HCT116 (cell line): Measurements from ENCODE around the gene SLC24A1. TPM values are rescaled to one million over a fixed set of nuclear protein-coding genes. Genes with fewer than 3 reads are reported as not detected.

Experiments used
- ATAC-seq: fragments of 200-7000 bp; cut with Tn5 transposase; 2 replicates; pipeline ENCODE4 v1.9.1; 2020; ENCODE audit warnings: mild to moderate bottlenecking, moderate library complexity
- BruUV-seq: library from RNA; stranded (reverse); fragments of 400-500 nt; replicated peaks from 2 replicates; lab custom pipeline; 2021; lab: Mats Ljungman, UMichigan
- CTCF ChIA-PET: fragments of 300-600 bp; sonication (Branson Sonifier 250); formaldehyde crosslinking; loops from one replicate; lab custom pipeline; 2021; ENCODE audit warnings: antibody characterized with exemption; lab: Charles Lee
- POLR2A ChIA-PET: fragments of 300-600, 350-600 bp; sonication (Branson Sonifier 250); formaldehyde crosslinking; loops from one replicate; lab custom pipeline; 2021; ENCODE audit warnings: antibody characterized with exemption; lab: Charles Lee
- RAD21 ChIA-PET, 2 experiments: fragments of 300-600 bp; sonication (Branson Sonifier 250); formaldehyde crosslinking; loops; one replicate each; lab custom pipeline; 2023; ENCODE audit warnings: low total read pairs in 2 of 2; ENCODE audit not compliant: uncharacterized antibody in 2 of 2, unreplicated experiment in 2 of 2, low non-redundant PET in 1 of 2; lab: Charles Lee
- DNase-seq: peaks from one replicate; pipeline ENCODE4 v3.0.0-alpha.2; 2010; ENCODE audit warnings: low read depth, low spot score
- H2AFZ ChIP-seq: fragments of 200-600 bp; shearing (Covaris generic), sonication (generic); 2 replicates; pipeline ENCODE4 v1.6.1; 2017; ENCODE audit warnings: low read depth, mixed run types, mixed read lengths, antibody characterized with exemption, low read length; ENCODE audit not compliant: poor library complexity, severe bottlenecking
- H3K27ac ChIP-seq: 2 replicates; pipeline ENCODE4 v1.5.1; 2012; ENCODE audit warnings: low read depth, low read length
- H3K27me3 ChIP-seq: fragments of 200-600 bp; sonication (generic); 2 replicates; pipeline ENCODE4 v1.6.1; 2016; ENCODE audit warnings: mixed run types, low read length, mixed read lengths; ENCODE audit not compliant: insufficient read depth
- H3K36me3 ChIP-seq, 2 experiments: fragments of 200-500 bp in 1 of 2; fragments of 200-600 bp in 1 of 2; sonication (Bioruptor generic) in 1 of 2; sonication (generic) in 1 of 2; 2 replicates each; pipeline versions ENCODE4 v1.5.1 to v1.6.1; 2014 to 2016; ENCODE audit warnings: low read length in 2 of 2, inconsistent platforms in 1 of 2, mixed read lengths in 1 of 2, mixed run types in 1 of 2; ENCODE audit not compliant: insufficient read depth in 2 of 2, control insufficient read depth in 1 of 2
- H3K4me1 ChIP-seq, 2 experiments: fragments of 200-600 bp in 1 of 2; sonication (generic) in 1 of 2; 2 replicates each; pipeline versions ENCODE4 v1.5.1 to v1.6.1; 2012 to 2017; ENCODE audit warnings: low read length in 2 of 2, inconsistent platforms in 1 of 2, mild to moderate bottlenecking in 1 of 2, mixed read lengths in 1 of 2, mixed run types in 1 of 2, moderate library complexity in 1 of 2; ENCODE audit not compliant: insufficient read depth in 2 of 2, control insufficient read depth in 1 of 2
- H3K4me2 ChIP-seq: fragments of 200-600 bp; sonication (generic); 2 replicates; pipeline ENCODE4 v1.6.1; 2017; ENCODE audit warnings: mixed run types, low read length, mixed read lengths
- H3K4me3 ChIP-seq, 2 experiments: fragments of 200-600 bp in 1 of 2; sonication (generic) in 1 of 2; replicated peaks in 1 of 2; 2 replicates each; pipeline ENCODE4 v1.5.1; 2011 to 2016; ENCODE audit warnings: low read length in 2 of 2, control low read depth in 1 of 2, low read depth in 1 of 2, mild to moderate bottlenecking in 1 of 2, mixed read lengths in 1 of 2, mixed run types in 1 of 2
- H3K79me2 ChIP-seq: fragments of 200-600 bp; sonication (generic); 2 replicates; pipeline ENCODE4 v1.6.1; 2017; ENCODE audit warnings: mild to moderate bottlenecking, mixed run types, low read length, moderate library complexity, mixed read lengths; ENCODE audit not compliant: insufficient read depth
- H3K9ac ChIP-seq: fragments of 200-600 bp; sonication (generic); 2 replicates; pipeline ENCODE4 v1.6.1; 2016; ENCODE audit warnings: low read length, mixed read lengths
- H3K9me2 ChIP-seq: fragments of 200-600 bp; sonication (generic), shearing (Covaris generic); 2 replicates; pipeline ENCODE4 v1.6.1; 2017; ENCODE audit warnings: mixed run types, mild to moderate bottlenecking, moderate library complexity; ENCODE audit not compliant: insufficient read depth
- H3K9me3 ChIP-seq, 2 experiments: fragments of 200-500 bp in 1 of 2; fragments of 200-600 bp in 1 of 2; sonication (Bioruptor generic) in 1 of 2; sonication (generic) in 1 of 2; 2 replicates each; pipeline ENCODE4 v1.6.1; 2014 to 2017; ENCODE audit warnings: low read length in 2 of 2, mixed read lengths in 2 of 2, inconsistent platforms in 1 of 2, low read depth in 1 of 2, mild to moderate bottlenecking in 1 of 2, mixed run types in 1 of 2, moderate library complexity in 1 of 2; ENCODE audit not compliant: control insufficient read depth in 1 of 2, insufficient read depth in 1 of 2
- H4K20me1 ChIP-seq: fragments of 200-600 bp; sonication (generic), shearing (Covaris generic); 2 replicates; pipeline ENCODE4 v1.6.1; 2017; ENCODE audit warnings: mixed run types, mild to moderate bottlenecking, moderate library complexity; ENCODE audit not compliant: insufficient read depth
- CBX3 ChIP-seq: IDR thresholded peaks from 2 replicates; pipeline ENCODE4 v1.6.1; 2012; ENCODE audit warnings: low read depth
- CEBPB ChIP-seq: IDR thresholded peaks from 2 replicates; pipeline ENCODE4 v1.6.1; 2012; ENCODE audit warnings: low read depth
- EGR1 ChIP-seq: IDR thresholded peaks from 2 replicates; pipeline ENCODE4 v1.6.1; 2012; ENCODE audit warnings: low read depth
- ELF1 ChIP-seq: IDR thresholded peaks from 2 replicates; pipeline ENCODE4 v1.6.1; 2012; ENCODE audit warnings: low read depth, borderline replicate concordance
- EZH2 ChIP-seq: fragments of 200-600 bp; sonication (generic); IDR thresholded peaks from 2 replicates; pipeline ENCODE4 v1.6.1; 2017; ENCODE audit warnings: antibody characterized with exemption, mixed run types
- EZH2phosphoT487 ChIP-seq: fragments of 200-600 bp; IDR thresholded peaks from 2 replicates; pipeline ENCODE4 v1.6.1; 2018; ENCODE audit warnings: antibody characterized with exemption, borderline replicate concordance
- POLR2A ChIP-seq: IDR thresholded peaks from 2 replicates; pipeline ENCODE4 v1.7.0; 2011; ENCODE audit warnings: borderline replicate concordance; ENCODE audit not compliant: insufficient read depth, insufficient read length; ENCODE audit errors: extremely low read depth
- RAD21 ChIP-seq: IDR thresholded peaks from 2 replicates; pipeline ENCODE4 v1.6.1; 2012; ENCODE audit warnings: low read depth, mild to moderate bottlenecking
- SP1 ChIP-seq: IDR thresholded peaks from 2 replicates; pipeline ENCODE4 v1.6.1; 2012; ENCODE audit warnings: low read depth
- TCF7L2 ChIP-seq: IDR thresholded peaks from 2 replicates; pipeline ENCODE4 v1.7.0; 2011; ENCODE audit warnings: borderline replicate concordance, inconsistent platforms; ENCODE audit not compliant: insufficient read depth, insufficient read length; ENCODE audit errors: extremely low read depth
- ZFX ChIP-seq: fragments of 450-650 bp; IDR thresholded peaks from 2 replicates; pipeline ENCODE4 v1.6.1; 2017
- ZNF274 ChIP-seq: fragments of 200-500 bp; sonication (Bioruptor generic); IDR thresholded peaks from 2 replicates; pipeline ENCODE4 v1.6.1; 2014; ENCODE audit warnings: mild to moderate bottlenecking, low read depth, low read length, inconsistent platforms
- intact Hi-C: fragments of 100-400 bp; cut with micrococcal nuclease; formaldehyde crosslinking; loops from 2 replicates; pipeline ENCODE4 v1.10.0; 2022
- total RNA-seq: library from RNA; stranded (reverse); gene quantifications from one replicate; pipeline ENCODE4 v1.2.1, GENCODE V29; 2021; ENCODE audit not compliant: unreplicated experiment
- TF ChIP-seq, protein P1 (sequence below): IDR thresholded peaks from 2 replicates; pipeline ENCODE4 v1.6.1; 2011; ENCODE audit warnings: mild to moderate bottlenecking, low read length, moderate library complexity; ENCODE audit not compliant: insufficient replicate concordance; ENCODE audit errors: extremely low read depth
- TF ChIP-seq, protein P2 (sequence below): IDR thresholded peaks from 2 replicates; pipeline ENCODE4 v1.6.1; 2012; ENCODE audit warnings: low read depth
- TF ChIP-seq, protein P3 (sequence below): IDR thresholded peaks from 2 replicates; pipeline ENCODE4 v1.6.1; 2012
- TF ChIP-seq, protein P4 (sequence below), 3 experiments: fragments of 200-600 bp in 1 of 3; sonication (generic) in 1 of 3; IDR thresholded peaks in 2 of 3; conservative IDR thresholded peaks in 1 of 3; 2 replicates each; pipeline ENCODE4 v1.5.1; 2012 to 2017; ENCODE audit warnings: low read depth in 2 of 3, low read length in 2 of 3, antibody characterized with exemption in 1 of 3, borderline replicate concordance in 1 of 3, control low read depth in 1 of 3, mild to moderate bottlenecking in 1 of 3, mixed read lengths in 1 of 3, mixed run types in 1 of 3, moderate library complexity in 1 of 3; ENCODE audit not compliant: insufficient read depth in 1 of 3
- TF ChIP-seq, protein P5 (sequence below): IDR thresholded peaks from 2 replicates; pipeline ENCODE4 v1.6.1; 2012

Gene SLC24A1
- total RNA-seq, 1 experiment from 2014 or later: 15.9 TPM

DNA sequence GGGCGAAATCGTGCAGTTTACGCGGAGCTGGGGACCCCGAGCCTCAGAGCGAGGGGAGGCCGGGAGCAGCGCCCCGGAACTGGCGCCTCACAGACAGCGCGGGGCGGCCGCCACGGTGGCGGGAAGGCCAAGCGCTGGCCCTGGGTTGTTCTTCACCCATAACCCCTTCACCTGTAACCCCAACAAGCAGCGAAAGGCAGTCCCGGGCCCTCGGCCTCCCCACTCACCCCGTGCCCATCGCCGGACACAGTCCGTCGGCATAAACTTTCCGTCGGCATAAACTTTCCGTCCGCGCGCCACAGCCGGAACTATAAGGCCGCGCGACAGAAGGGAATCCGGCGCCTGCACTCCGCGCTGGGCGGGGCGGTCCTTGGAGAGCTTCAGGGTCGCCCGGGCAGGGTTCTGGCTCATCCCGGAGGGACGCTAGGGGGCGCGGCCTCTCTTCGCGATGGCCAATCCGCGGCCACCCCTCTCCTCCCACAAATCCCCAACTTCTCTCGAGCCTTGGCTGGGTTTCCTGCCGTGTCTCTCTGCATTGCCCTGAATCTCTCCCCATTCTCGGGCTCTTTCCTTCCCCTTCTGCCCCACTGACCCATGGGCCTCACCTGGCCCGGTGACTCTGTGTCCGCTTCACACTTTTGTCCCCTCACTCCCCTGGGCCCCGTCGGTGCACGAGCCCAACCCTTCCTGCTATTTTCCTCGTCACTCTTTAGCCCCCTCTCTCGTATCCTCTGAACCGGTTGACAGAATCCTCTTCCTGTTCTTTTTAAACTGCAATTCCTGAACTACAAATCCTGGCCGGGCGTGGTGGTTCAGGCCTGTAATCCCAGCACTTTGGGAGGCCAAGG is 10.6 kb upstream of the SLC24A1 start, which contains the start of gene INTS14:
Gene INTS14 (minus strand): TSS at position 261 of the 848 bp plus-strand sequence. CDS start 3,751 bp downstream, outside the sequence.
- no peaks in the 10 kb centered on the region; a peak in 1 of 4 replicates for H3K36me3 ChIP-seq
- peak within 1 kb of the TSS; percentile 82 for H3K27ac ChIP-seq
- no peaks in the 10 kb centered on the region for H3K27me3 ChIP-seq
- no peaks in the 10 kb centered on the region for H4K20me1 ChIP-seq
- H3K4me2 ChIP-seq: peak within 1 kb of the TSS; percentile 76
- peak within 1 kb of the TSS; percentile 72 to 91 for H3K4me3 ChIP-seq
- no peaks in the 10 kb centered on the region for H3K9me2 ChIP-seq
- peaks cover 47% of the 10 kb centered on the region for H3K79me2 ChIP-seq
- RAD21 ChIA-PET: interaction anchor here (0.5 to 0.8 kb wide), 2 partner anchors 221 to 283 kb away, joined by 3 read pairs; no protein-coding TSS in a partner anchor
- DNase-seq (peak; percentile 91), ATAC-seq (peak; percentile 99)
- no peaks in the 10 kb centered on the region for H3K9me3 ChIP-seq
- CTCF ChIA-PET: interaction anchor here (1.0 to 1.3 kb wide), 2 partner anchors 9 to 221 kb away, joined by 3 read pairs; no protein-coding TSS in a partner anchor
- POLR2A ChIA-PET: interaction anchor here (0.9 to 1.6 kb wide), 7 partner anchors 10 to 259 kb away, joined by 3 to 7 read pairs (median 3); partner anchors contain the start of genes DENND4A and SLC24A1
- intact Hi-C loops: loop anchor here (5.0 kb wide), 1 partner anchor 291 kb away; no protein-coding TSS in a partner anchor
- H3K9ac ChIP-seq: peak within 1 kb of the TSS; percentile 96
- H2AFZ ChIP-seq: peak within 1 kb of the TSS; percentile 80
- BruUV-seq: no TSS peak
- H3K4me1 ChIP-seq: peaks cover 15 to 19% of the 10 kb centered on the region in 2 experiments
- TF ChIP-seq EGR1 (no peak), ELF1 (peak; percentile 51; the same call in 1 of the 2 replicates), POLR2A (peak; percentile 79), EZH2 (no peak), TCF7L2 (peak; percentile 54), SP1 (peak; percentile 87), ZFX (peak; percentile 97), CBX3 (peak; percentile 98), EZH2phosphoT487 (no peak), CEBPB (no peak), ZNF274 (no peak), RAD21 (peak; percentile 68)
- TF ChIP-seq, protein P1, sequence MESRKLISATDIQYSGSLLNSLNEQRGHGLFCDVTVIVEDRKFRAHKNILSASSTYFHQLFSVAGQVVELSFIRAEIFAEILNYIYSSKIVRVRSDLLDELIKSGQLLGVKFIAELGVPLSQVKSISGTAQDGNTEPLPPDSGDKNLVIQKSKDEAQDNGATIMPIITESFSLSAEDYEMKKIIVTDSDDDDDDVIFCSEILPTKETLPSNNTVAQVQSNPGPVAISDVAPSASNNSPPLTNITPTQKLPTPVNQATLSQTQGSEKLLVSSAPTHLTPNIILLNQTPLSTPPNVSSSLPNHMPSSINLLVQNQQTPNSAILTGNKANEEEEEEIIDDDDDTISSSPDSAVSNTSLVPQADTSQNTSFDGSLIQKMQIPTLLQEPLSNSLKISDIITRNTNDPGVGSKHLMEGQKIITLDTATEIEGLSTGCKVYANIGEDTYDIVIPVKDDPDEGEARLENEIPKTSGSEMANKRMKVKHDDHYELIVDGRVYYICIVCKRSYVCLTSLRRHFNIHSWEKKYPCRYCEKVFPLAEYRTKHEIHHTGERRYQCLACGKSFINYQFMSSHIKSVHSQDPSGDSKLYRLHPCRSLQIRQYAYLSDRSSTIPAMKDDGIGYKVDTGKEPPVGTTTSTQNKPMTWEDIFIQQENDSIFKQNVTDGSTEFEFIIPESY: no peak
- TF ChIP-seq, protein P2, sequence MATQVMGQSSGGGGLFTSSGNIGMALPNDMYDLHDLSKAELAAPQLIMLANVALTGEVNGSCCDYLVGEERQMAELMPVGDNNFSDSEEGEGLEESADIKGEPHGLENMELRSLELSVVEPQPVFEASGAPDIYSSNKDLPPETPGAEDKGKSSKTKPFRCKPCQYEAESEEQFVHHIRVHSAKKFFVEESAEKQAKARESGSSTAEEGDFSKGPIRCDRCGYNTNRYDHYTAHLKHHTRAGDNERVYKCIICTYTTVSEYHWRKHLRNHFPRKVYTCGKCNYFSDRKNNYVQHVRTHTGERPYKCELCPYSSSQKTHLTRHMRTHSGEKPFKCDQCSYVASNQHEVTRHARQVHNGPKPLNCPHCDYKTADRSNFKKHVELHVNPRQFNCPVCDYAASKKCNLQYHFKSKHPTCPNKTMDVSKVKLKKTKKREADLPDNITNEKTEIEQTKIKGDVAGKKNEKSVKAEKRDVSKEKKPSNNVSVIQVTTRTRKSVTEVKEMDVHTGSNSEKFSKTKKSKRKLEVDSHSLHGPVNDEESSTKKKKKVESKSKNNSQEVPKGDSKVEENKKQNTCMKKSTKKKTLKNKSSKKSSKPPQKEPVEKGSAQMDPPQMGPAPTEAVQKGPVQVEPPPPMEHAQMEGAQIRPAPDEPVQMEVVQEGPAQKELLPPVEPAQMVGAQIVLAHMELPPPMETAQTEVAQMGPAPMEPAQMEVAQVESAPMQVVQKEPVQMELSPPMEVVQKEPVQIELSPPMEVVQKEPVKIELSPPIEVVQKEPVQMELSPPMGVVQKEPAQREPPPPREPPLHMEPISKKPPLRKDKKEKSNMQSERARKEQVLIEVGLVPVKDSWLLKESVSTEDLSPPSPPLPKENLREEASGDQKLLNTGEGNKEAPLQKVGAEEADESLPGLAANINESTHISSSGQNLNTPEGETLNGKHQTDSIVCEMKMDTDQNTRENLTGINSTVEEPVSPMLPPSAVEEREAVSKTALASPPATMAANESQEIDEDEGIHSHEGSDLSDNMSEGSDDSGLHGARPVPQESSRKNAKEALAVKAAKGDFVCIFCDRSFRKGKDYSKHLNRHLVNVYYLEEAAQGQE: no peak
- TF ChIP-seq, protein P3, sequence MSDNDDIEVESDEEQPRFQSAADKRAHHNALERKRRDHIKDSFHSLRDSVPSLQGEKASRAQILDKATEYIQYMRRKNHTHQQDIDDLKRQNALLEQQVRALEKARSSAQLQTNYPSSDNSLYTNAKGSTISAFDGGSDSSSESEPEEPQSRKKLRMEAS: peak; percentile 91
- TF ChIP-seq, protein P4, sequence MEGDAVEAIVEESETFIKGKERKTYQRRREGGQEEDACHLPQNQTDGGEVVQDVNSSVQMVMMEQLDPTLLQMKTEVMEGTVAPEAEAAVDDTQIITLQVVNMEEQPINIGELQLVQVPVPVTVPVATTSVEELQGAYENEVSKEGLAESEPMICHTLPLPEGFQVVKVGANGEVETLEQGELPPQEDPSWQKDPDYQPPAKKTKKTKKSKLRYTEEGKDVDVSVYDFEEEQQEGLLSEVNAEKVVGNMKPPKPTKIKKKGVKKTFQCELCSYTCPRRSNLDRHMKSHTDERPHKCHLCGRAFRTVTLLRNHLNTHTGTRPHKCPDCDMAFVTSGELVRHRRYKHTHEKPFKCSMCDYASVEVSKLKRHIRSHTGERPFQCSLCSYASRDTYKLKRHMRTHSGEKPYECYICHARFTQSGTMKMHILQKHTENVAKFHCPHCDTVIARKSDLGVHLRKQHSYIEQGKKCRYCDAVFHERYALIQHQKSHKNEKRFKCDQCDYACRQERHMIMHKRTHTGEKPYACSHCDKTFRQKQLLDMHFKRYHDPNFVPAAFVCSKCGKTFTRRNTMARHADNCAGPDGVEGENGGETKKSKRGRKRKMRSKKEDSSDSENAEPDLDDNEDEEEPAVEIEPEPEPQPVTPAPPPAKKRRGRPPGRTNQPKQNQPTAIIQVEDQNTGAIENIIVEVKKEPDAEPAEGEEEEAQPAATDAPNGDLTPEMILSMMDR (IDR thresholded peaks at IDR 0.05 in 2 of 3, conservative IDR thresholded peaks at IDR 0.05 in 1 of 3; ENCODE audit: borderline replicate concordance in 1 of 3, insufficient read depth in 1 of 3, low read depth in 2 of 3, low read length in 2 of 3): peak; percentile 21 to 58 (median 42); a peak in 5 of 6 replicates
- TF ChIP-seq, protein P5, sequence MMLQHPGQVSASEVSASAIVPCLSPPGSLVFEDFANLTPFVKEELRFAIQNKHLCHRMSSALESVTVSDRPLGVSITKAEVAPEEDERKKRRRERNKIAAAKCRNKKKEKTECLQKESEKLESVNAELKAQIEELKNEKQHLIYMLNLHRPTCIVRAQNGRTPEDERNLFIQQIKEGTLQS: no peak
